KMS-11 (cell line): ENCODE results near the gene CCNQ.

Source experiments
- H2AFZ ChIP-seq: fragments of 200-600 bp; sonication (generic); 2 replicates; pipeline ENCODE4 v1.6.1; 2016; ENCODE audit warnings: antibody characterized with exemption, mixed run types, low read depth
- H3K27ac ChIP-seq: fragments of 200-600 bp; sonication (generic); 2 replicates; pipeline ENCODE4 v1.6.1; 2016; ENCODE audit warnings: mild to moderate bottlenecking, mixed run types
- H3K27me3 ChIP-seq: fragments of 200-600 bp; sonication (generic); 2 replicates; pipeline ENCODE4 v1.6.1; 2017; ENCODE audit warnings: mild to moderate bottlenecking, low read depth, mixed run types, moderate library complexity; ENCODE audit not compliant: insufficient read depth
- H3K36me3 ChIP-seq: fragments of 200-600 bp; sonication (generic); 2 replicates; pipeline ENCODE4 v1.6.1; 2017; ENCODE audit warnings: mild to moderate bottlenecking, mixed run types; ENCODE audit not compliant: insufficient read depth
- H3K4me1 ChIP-seq: fragments of 200-600 bp; sonication (generic); 2 replicates; pipeline ENCODE4 v1.6.1; 2016; ENCODE audit warnings: mild to moderate bottlenecking, low read depth, mixed run types; ENCODE audit not compliant: poor library complexity, severe bottlenecking
- H3K4me2 ChIP-seq: fragments of 200-600 bp; sonication (generic); 2 replicates; pipeline ENCODE4 v1.7.0; 2016; ENCODE audit warnings: mild to moderate bottlenecking, mixed run types
- H3K4me3 ChIP-seq: fragments of 200-600 bp; sonication (generic); IDR thresholded peaks from 2 replicates; pipeline ENCODE4 v1.6.1; 2017; ENCODE audit warnings: low read depth, low read length, mixed read lengths; ENCODE audit not compliant: insufficient read depth
- H3K79me2 ChIP-seq: fragments of 200-600 bp; sonication (generic); 2 replicates; pipeline ENCODE4 v1.6.1; 2016; ENCODE audit warnings: low read depth, mixed run types; ENCODE audit not compliant: insufficient read depth
- H3K9ac ChIP-seq: fragments of 200-600 bp; sonication (generic); 2 replicates; pipeline ENCODE4 v1.6.1; 2016; ENCODE audit warnings: mild to moderate bottlenecking, mixed run types
- H4K20me1 ChIP-seq: fragments of 200-600 bp; sonication (generic); 2 replicates; pipeline ENCODE4 v1.6.1; 2016; ENCODE audit warnings: mild to moderate bottlenecking, mixed run types; ENCODE audit not compliant: insufficient read depth
- CTCF ChIP-seq: fragments of 200-600 bp; sonication (generic); conservative IDR thresholded peaks from 2 replicates; pipeline ENCODE4 v1.6.1; 2017; ENCODE audit warnings: low read depth, mild to moderate bottlenecking, antibody characterized with exemption, low read length, moderate library complexity, mixed read lengths

CCNQ gene

GRCh38 chrX:153645151-153645550 is 46.2 kb upstream of the CCNQ start:
- H3K4me3 ChIP-seq: no peak overlapping the region
- peaks cover 40% of the 10 kb centered on the region; the same call in 1 of the 2 replicates for H3K27me3 ChIP-seq
- no peak overlapping the region for H3K27ac ChIP-seq
- H2AFZ ChIP-seq: no peak overlapping the region
- H4K20me1 ChIP-seq: no peaks in the 10 kb centered on the region
- no peak overlapping the region for H3K9ac ChIP-seq
- TF ChIP-seq CTCF: no peak
- H3K4me2 ChIP-seq: no peak overlapping the region
- no peaks in the 10 kb centered on the region for H3K79me2 ChIP-seq
- no peaks in the 10 kb centered on the region for H3K36me3 ChIP-seq
- H3K4me1 ChIP-seq: no peaks in the 10 kb centered on the region

DNA sequence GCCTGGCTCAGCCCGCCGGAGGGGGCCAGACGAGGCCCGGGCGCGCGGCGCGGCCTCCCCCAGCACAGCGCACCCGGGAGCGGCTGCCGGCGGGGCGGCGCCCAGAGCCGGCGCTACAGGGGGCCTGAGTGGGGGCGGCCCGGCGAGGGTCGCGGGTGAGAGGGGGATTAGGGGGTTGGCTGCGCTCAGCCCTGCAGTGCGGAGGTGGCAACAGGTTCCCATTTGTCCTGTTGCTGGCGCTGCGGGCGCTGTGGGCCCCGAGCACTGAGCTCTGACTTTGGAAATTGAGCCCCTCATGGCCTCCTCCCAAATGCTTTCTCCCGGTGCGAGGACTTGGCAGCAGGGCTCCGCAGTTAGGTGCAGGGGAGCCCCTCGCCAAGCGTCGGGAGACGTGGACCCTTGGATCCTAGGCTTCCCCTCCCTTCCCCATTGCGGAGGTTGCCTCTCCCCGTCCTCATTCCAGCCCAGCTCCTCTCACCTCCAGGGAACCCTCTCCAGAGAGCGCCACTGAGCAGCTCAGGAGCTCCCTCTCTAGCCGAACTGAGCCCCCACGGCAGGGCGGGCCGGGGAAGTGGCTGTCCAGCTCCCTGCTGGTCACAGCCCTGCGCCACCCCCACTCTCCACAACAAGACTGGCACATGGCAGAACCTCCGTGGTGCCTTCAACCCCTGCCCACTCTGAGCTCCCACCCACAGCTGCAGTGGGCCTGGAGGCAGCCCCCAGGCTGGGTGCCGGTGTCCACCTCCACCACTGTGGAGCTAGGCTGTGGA is 45.6 kb upstream of the CCNQ start:
- Histone ChIP-seq H3K79me2 (no peaks in the 10 kb centered on the region), H2AFZ (no peak overlapping the region), H4K20me1 (no peaks in the 10 kb centered on the region), H3K27ac (no peak overlapping the region), H3K9ac (no peak overlapping the region), H3K4me3 (no peak overlapping the region), H3K4me1 (no peaks in the 10 kb centered on the region), H3K27me3 (peaks cover 40% of the 10 kb centered on the region; the same call in 1 of the 2 replicates), H3K36me3 (no peaks in the 10 kb centered on the region), H3K4me2 (no peak overlapping the region)
- TF ChIP-seq CTCF: no peak

DNA sequence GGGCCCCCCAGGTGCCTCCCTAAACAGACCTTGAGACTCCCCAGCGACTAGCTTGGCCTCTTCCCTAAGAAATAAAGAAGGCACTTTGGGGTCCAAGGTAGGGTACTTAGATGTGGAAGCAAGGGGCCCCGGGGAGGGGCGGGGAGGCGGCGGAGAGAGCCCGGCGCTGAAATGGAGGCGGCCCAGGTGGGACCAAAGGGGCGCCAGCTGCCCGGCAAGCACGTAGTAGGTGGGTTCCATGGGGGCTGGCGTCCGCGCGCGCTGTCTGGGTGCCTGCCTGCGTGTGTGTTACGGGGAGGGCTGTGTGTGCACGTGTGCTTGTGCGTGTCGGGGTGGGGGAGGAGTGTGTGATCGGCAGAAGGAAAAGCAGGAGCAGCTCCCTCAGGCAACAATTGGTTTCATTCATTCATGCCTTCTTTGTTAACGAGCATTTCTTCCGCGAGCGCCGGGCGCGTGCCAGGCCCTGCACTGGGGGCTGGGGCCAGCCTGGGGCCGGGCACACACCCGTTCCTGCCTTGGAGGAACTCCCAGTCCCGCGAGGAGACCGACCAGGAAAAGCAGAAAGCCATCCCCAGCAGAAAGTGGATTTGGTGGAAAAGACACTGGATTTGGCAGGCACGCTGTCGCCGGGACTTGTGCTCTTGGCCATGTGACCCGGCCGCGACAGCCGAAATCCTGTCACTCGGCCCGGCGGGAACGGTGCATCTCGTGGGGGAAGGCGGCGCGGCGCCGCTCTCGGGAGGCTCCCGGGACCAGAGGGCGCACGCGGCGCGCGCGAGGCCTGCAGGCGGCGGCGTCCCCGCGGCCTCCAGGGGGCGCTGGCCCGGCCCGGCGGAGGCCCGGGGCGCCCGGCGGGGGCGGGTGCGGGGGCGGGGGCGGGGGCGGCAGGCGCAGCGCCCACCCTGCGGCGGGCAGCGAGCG is 44.8 kb upstream of the CCNQ start:
- Histone ChIP-seq H2AFZ (peak overlapping the region; percentile 38; the same call in 1 of the 2 replicates), H3K4me2 (no peak overlapping the region), H3K27ac (no peak overlapping the region), H4K20me1 (no peaks in the 10 kb centered on the region), H3K9ac (no peak overlapping the region), H3K79me2 (no peaks in the 10 kb centered on the region), H3K36me3 (no peaks in the 10 kb centered on the region), H3K27me3 (peaks cover 48% of the 10 kb centered on the region; the same call in 1 of the 2 replicates), H3K4me1 (no peaks in the 10 kb centered on the region), H3K4me3 (no peak overlapping the region)
- TF ChIP-seq CTCF: no peak

GRCh38 chrX:153642655-153643430 is 43.9 kb upstream of the CCNQ start:
- Histone ChIP-seq H3K36me3 (no peaks in the 10 kb centered on the region), H3K9ac (no peak overlapping the region), H3K27me3 (peaks cover 43% of the 10 kb centered on the region; the same call in 1 of the 2 replicates), H2AFZ (no peak overlapping the region), H3K79me2 (no peaks in the 10 kb centered on the region), H3K4me2 (no peak overlapping the region), H3K4me1 (no peaks in the 10 kb centered on the region), H3K27ac (no peak overlapping the region), H3K4me3 (no peak overlapping the region), H4K20me1 (no peaks in the 10 kb centered on the region)
- no peak for TF ChIP-seq CTCF
